WI38 (cell line): Measurements from ENCODE around the gene ITGAD.

Experiments used
- H3K4me3 ChIP-seq: 2 replicates; pipeline ENCODE4 v1.5.1; 2011; ENCODE audit warnings: low read depth, mild to moderate bottlenecking, control low read depth, low read length
- TF ChIP-seq, protein P1 (sequence below): IDR thresholded peaks from 2 replicates; pipeline ENCODE4 v1.5.1; 2012; ENCODE audit warnings: low read depth, mild to moderate bottlenecking, control low read depth, low read length

Gene ITGAD

GRCh38 chr16:31474173-31474714 lies 81.1 kb downstream of the ITGAD start:
- TF ChIP-seq, protein P1, sequence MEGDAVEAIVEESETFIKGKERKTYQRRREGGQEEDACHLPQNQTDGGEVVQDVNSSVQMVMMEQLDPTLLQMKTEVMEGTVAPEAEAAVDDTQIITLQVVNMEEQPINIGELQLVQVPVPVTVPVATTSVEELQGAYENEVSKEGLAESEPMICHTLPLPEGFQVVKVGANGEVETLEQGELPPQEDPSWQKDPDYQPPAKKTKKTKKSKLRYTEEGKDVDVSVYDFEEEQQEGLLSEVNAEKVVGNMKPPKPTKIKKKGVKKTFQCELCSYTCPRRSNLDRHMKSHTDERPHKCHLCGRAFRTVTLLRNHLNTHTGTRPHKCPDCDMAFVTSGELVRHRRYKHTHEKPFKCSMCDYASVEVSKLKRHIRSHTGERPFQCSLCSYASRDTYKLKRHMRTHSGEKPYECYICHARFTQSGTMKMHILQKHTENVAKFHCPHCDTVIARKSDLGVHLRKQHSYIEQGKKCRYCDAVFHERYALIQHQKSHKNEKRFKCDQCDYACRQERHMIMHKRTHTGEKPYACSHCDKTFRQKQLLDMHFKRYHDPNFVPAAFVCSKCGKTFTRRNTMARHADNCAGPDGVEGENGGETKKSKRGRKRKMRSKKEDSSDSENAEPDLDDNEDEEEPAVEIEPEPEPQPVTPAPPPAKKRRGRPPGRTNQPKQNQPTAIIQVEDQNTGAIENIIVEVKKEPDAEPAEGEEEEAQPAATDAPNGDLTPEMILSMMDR: no peak

GRCh38 chr16:31474773-31475738 lies 81.9 kb downstream of the ITGAD start:
- TF ChIP-seq, protein P1: no peak
- H3K4me3 ChIP-seq: no peak overlapping the region

More at GRCh38 chr16:31474173-31474714, 81.1 kb downstream of the ITGAD start:
- H3K4me3 ChIP-seq: no peak overlapping the region

- no peak overlapping the region for H3K4me3 ChIP-seq
- TF ChIP-seq, protein P1: no peak
Observed at GRCh38 chr16:31475946-31476302, 82.8 kb downstream of the ITGAD start.
